SK-N-SH (cell line): ENCODE measurements around the gene CEP63. TPM values are rescaled to one million over a fixed set of nuclear protein-coding genes. Genes with fewer than 3 reads are reported as not detected.

Experiments used
- CTCF ChIA-PET: fragments of 300-600, 350-600 bp; formaldehyde crosslinking; extraction: SDS; loops from one replicate; lab custom pipeline; 2021; lab: Yijun Ruan, JAX
- POLR2A ChIA-PET: fragments of 350-600 bp; sonication (Branson Sonifier 250); formaldehyde crosslinking; extraction: SDS; loops from one replicate; lab custom pipeline; 2020; ENCODE audit warnings: antibody characterized with exemption, inconsistent platforms; lab: Yijun Ruan, JAX
- DNase-seq: peaks from one replicate; pipeline ENCODE4 v3.0.0; 2012
- H2AFZ ChIP-seq: fragments of 200-600 bp; sonication (generic); 2 replicates; pipeline ENCODE4 v1.8.1; 2016; ENCODE audit warnings: antibody characterized with exemption, mild to moderate bottlenecking, low read depth
- H3F3A ChIP-seq: fragments of 200-600 bp; sonication (generic); replicated peaks from 2 replicates; pipeline ENCODE3; 2016; ENCODE audit warnings: antibody characterized with exemption, mild to moderate bottlenecking; ENCODE audit not compliant: insufficient read depth
- H3K27ac ChIP-seq, 2 experiments: fragments of 200-500 bp in 1 of 2; fragments of 200-600 bp in 1 of 2; sonication (Bioruptor generic) in 1 of 2; sonication (generic), shearing (Covaris generic) in 1 of 2; 2 replicates each; pipeline versions ENCODE4 v1.5.1 to v1.6.1; 2014 to 2016; ENCODE audit warnings: low read depth in 2 of 2, inconsistent platforms in 1 of 2, low read length in 1 of 2, mild to moderate bottlenecking in 1 of 2, mixed read lengths in 1 of 2
- H3K27me3 ChIP-seq: fragments of 200-600 bp; sonication (generic), shearing (Covaris generic); 2 replicates; pipeline ENCODE4 v1.6.1; 2016; ENCODE audit warnings: mixed run types; ENCODE audit not compliant: insufficient read depth
- H3K36me3 ChIP-seq, 2 experiments: fragments of 200-500 bp in 1 of 2; fragments of 200-600 bp in 1 of 2; sonication (Bioruptor generic) in 1 of 2; sonication (generic) in 1 of 2; replicated peaks in 1 of 2; 2 replicates each; pipeline versions ENCODE3 to v1.5.1; 2014 to 2016; ENCODE audit warnings: low read length in 1 of 2, mild to moderate bottlenecking in 1 of 2; ENCODE audit not compliant: insufficient read depth in 2 of 2, control insufficient read depth in 1 of 2
- H3K4me1 ChIP-seq, 2 experiments: fragments of 200-500 bp in 1 of 2; fragments of 200-600 bp in 1 of 2; sonication (Bioruptor generic) in 1 of 2; sonication (generic), shearing (Covaris generic) in 1 of 2; 2 replicates each; pipeline versions ENCODE4 v1.5.1 to v1.6.1; 2014 to 2016; ENCODE audit warnings: low read depth in 1 of 2, low read length in 1 of 2, mixed run types in 1 of 2; ENCODE audit not compliant: insufficient read depth in 2 of 2, control insufficient read depth in 1 of 2
- H3K4me2 ChIP-seq: fragments of 200-600 bp; sonication (generic), shearing (Covaris generic); 2 replicates; pipeline ENCODE4 v1.6.1; 2017; ENCODE audit warnings: mixed run types
- H3K4me3 ChIP-seq, 2 experiments: fragments of 200-500 bp in 1 of 2; fragments of 200-600 bp in 1 of 2; sonication (Bioruptor generic) in 1 of 2; sonication (generic), shearing (Covaris generic) in 1 of 2; 2 replicates each; pipeline versions ENCODE4 v1.5.1 to v1.8.1; 2014 to 2016; ENCODE audit warnings: low read depth in 2 of 2, inconsistent platforms in 1 of 2, low read length in 1 of 2, mild to moderate bottlenecking in 1 of 2, mixed read lengths in 1 of 2, moderate library complexity in 1 of 2
- H3K79me2 ChIP-seq: fragments of 200-600 bp; sonication (generic); 2 replicates; pipeline ENCODE4 v1.8.1; 2017; ENCODE audit warnings: mild to moderate bottlenecking; ENCODE audit not compliant: insufficient read depth
- H3K9ac ChIP-seq: fragments of 200-600 bp; sonication (generic); 2 replicates; pipeline ENCODE4 v1.6.1; 2017; ENCODE audit warnings: mixed run types
- H3K9me2 ChIP-seq: fragments of 200-600 bp; sonication (generic); 2 replicates; pipeline ENCODE4 v1.6.1; 2017; ENCODE audit warnings: mixed run types
- H3K9me3 ChIP-seq: fragments of 200-600 bp; sonication (generic); 2 replicates; pipeline ENCODE4 v1.6.1; 2017; ENCODE audit warnings: mixed run types, mild to moderate bottlenecking, moderate library complexity
- H4K20me1 ChIP-seq: fragments of 200-600 bp; sonication (generic); 2 replicates; pipeline ENCODE4 v1.6.1; 2017; ENCODE audit warnings: mild to moderate bottlenecking, mixed run types; ENCODE audit not compliant: insufficient read depth
- EP300 ChIP-seq, 2 experiments: IDR thresholded peaks; 2 replicates each; pipeline versions ENCODE4 v1.4.0 to v1.6.1; 2012; ENCODE audit warnings: borderline replicate concordance in 1 of 2, low read depth in 1 of 2, low read length in 1 of 2
- EZH2phosphoT487 ChIP-seq: fragments of 200-600 bp; sonication (generic); IDR thresholded peaks from 2 replicates; pipeline ENCODE4 v1.6.1; 2017; ENCODE audit warnings: low read depth, mixed run types, mild to moderate bottlenecking, antibody characterized with exemption, moderate library complexity, borderline replicate concordance
- GATA2 ChIP-seq: sonication (generic); formaldehyde crosslinking; IDR thresholded peaks from 2 replicates; pipeline ENCODE4 v1.5.0; 2020; ENCODE audit warnings: mild to moderate bottlenecking, missing genetic modification reagents
- JUND ChIP-seq: IDR thresholded peaks from 2 replicates; pipeline ENCODE4 v1.4.0; 2012
- MEF2A ChIP-seq: IDR thresholded peaks from 2 replicates; pipeline ENCODE4 v1.4.0; 2012; ENCODE audit warnings: low read depth, borderline replicate concordance
- MXI1 ChIP-seq: IDR thresholded peaks from 2 replicates; pipeline ENCODE4 v1.6.1; 2012; ENCODE audit warnings: mild to moderate bottlenecking, low read depth, low read length, improper control_type of control experiment
- RAD21 ChIP-seq: IDR thresholded peaks from 2 replicates; pipeline ENCODE4 v1.6.1; 2012; ENCODE audit warnings: mild to moderate bottlenecking, low read length
- RFX5 ChIP-seq: IDR thresholded peaks from 2 replicates; pipeline ENCODE4 v1.6.1; 2012; ENCODE audit warnings: mild to moderate bottlenecking, improper control_type of control experiment, low read length
- YY1 ChIP-seq: IDR thresholded peaks from 2 replicates; pipeline ENCODE4 v1.4.0; 2012; ENCODE audit warnings: low read depth, mild to moderate bottlenecking
- WGBS: methylation state at CpG from one replicate; pipeline ENCODE4 v1.1.6; 2017; ENCODE audit warnings: low lambda C conversion rate; 5-methylcytosine and 5-hydroxymethylcytosine counted together
- polyA plus RNA-seq, 3 experiments: library from polyadenylated mRNA; depleted of rRNA; stranded (reverse); fragments of >200 nt; gene quantifications; 2 replicates each; pipeline ENCODE4 v1.2.3, GENCODE V29; 2012
- TF ChIP-seq, protein P1 (sequence below): fragments of 200-600 bp; sonication (generic); IDR thresholded peaks from 2 replicates; pipeline ENCODE4 v1.6.1; 2017; ENCODE audit warnings: antibody characterized with exemption, mild to moderate bottlenecking, moderate library complexity
- TF ChIP-seq, protein P2 (sequence below): IDR thresholded peaks from 2 replicates; pipeline ENCODE4 v1.4.0; 2012; ENCODE audit warnings: low read depth, borderline replicate concordance

Gene CEP63
- polyA plus RNA-seq, 1 of the 3 experiments (the other 2 are of a cell fraction): 6.3 TPM

DNA sequence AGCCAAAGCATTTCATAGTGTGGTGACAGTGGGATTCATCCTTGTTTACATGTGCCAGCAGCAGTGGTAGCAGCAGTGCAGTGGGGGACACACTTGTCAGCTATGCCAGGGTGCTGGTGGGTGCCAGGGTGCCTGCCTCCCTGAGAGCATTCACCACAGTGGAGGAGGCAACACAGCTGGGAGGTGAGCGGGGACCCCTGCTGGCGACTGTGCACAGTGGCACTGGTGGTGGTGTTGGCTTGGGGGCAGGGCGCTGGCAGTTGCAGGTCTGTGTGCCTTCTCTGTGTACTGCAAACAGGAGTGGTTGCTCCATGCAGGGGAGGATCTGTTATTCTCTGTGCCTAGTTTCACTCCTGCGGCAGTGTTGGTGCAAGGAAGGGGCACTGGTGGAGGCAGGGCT, 41.2 kb downstream of the CEP63 start:
- no peak overlapping the region for H3K4me3 ChIP-seq
- H3K27me3 ChIP-seq: no peaks in the 10 kb centered on the region
- no peaks in the 10 kb centered on the region for H3K9me2 ChIP-seq
- no peak overlapping the region for H3K4me2 ChIP-seq
- no peak overlapping the region for H2AFZ ChIP-seq
- H3K9me3 ChIP-seq: peaks cover 11% of the 10 kb centered on the region
- peaks cover 35% of the 10 kb centered on the region; the same call in 1 of the 2 replicates for H3K79me2 ChIP-seq
- peaks cover 0 to 7% of the 10 kb centered on the region in 2 experiments for H3K36me3 ChIP-seq
- CTCF ChIA-PET: no interaction called here
- peak; percentile 5 for DNase-seq
- TF ChIP-seq YY1: no peak
- TF ChIP-seq, protein P1, sequence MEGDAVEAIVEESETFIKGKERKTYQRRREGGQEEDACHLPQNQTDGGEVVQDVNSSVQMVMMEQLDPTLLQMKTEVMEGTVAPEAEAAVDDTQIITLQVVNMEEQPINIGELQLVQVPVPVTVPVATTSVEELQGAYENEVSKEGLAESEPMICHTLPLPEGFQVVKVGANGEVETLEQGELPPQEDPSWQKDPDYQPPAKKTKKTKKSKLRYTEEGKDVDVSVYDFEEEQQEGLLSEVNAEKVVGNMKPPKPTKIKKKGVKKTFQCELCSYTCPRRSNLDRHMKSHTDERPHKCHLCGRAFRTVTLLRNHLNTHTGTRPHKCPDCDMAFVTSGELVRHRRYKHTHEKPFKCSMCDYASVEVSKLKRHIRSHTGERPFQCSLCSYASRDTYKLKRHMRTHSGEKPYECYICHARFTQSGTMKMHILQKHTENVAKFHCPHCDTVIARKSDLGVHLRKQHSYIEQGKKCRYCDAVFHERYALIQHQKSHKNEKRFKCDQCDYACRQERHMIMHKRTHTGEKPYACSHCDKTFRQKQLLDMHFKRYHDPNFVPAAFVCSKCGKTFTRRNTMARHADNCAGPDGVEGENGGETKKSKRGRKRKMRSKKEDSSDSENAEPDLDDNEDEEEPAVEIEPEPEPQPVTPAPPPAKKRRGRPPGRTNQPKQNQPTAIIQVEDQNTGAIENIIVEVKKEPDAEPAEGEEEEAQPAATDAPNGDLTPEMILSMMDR: peak; percentile 21; the same call in 1 of the 2 replicates
- TF ChIP-seq EP300 (IDR thresholded peaks at IDR 0.05; ENCODE audit: borderline replicate concordance in 1 of 2, low read depth in 1 of 2, low read length in 1 of 2): no peak
- no peak for TF ChIP-seq RFX5
- no peak for TF ChIP-seq EZH2phosphoT487
- TF ChIP-seq GATA2 (CRISPR knock-in tag): no peak
- no peaks in the 10 kb centered on the region for H3F3A ChIP-seq
- H3K27ac ChIP-seq: no peak overlapping the region
- H4K20me1 ChIP-seq: no peaks in the 10 kb centered on the region
- no peak overlapping the region for H3K9ac ChIP-seq
- POLR2A ChIA-PET: no interaction called here
- WGBS: no CpG with 5 or more reads among the region's 4 CpGs
- H3K4me1 ChIP-seq: no peaks in the 10 kb centered on the region

DNA sequence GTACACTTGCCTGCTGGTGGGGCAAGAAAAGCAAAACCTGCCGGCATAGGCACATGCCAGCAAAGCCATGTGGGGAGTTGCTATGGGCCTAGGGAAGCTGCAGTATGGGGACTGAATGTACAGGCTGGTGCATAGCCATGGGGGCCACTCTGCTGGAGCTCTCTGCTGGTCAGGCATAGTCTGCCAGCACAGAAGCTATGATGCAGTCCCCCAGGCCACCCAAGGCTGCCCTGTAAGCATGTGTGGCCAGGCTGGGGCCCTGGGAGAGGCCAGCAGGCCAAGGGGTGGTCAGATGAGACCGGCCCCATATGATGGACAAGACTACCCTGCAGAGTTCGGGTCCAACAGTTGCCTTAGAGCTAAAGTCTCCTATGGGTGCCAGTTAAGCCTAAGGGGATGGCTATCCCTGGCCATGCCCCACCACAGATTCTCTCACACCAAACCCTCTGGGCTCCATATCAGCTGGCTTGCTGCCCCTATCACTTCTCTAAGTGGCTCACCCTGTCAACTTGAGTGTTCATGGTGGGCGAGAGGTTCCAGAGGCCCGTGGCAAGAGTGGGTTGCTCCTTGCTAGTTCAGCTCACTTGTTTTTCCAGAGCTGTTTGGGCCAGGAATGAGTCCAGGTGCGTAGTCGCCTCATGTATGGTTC, 41.8 kb downstream of the CEP63 start:
- no peak overlapping the region for H3K4me3 ChIP-seq
- TF ChIP-seq MXI1 (no peak), YY1 (no peak), MEF2A (no peak), EP300 (IDR thresholded peaks at IDR 0.05; ENCODE audit: borderline replicate concordance in 1 of 2, low read depth in 1 of 2, low read length in 1 of 2) (no peak), RAD21 (no peak), JUND (no peak), EZH2phosphoT487 (no peak)
- TF ChIP-seq, protein P2, sequence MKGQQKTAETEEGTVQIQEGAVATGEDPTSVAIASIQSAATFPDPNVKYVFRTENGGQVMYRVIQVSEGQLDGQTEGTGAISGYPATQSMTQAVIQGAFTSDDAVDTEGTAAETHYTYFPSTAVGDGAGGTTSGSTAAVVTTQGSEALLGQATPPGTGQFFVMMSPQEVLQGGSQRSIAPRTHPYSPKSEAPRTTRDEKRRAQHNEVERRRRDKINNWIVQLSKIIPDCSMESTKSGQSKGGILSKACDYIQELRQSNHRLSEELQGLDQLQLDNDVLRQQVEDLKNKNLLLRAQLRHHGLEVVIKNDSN: no peak
- TF ChIP-seq, protein P1: no peak
- TF ChIP-seq, all 33 proteins: peak for 0
- 100% methylated on average over 3 of the region's 7 CpGs for WGBS
- H3K9ac ChIP-seq: no peak overlapping the region
- peaks cover 11% of the 10 kb centered on the region for H3K9me3 ChIP-seq
- POLR2A ChIA-PET: no interaction called here
- H3K27me3 ChIP-seq: no peaks in the 10 kb centered on the region
- peaks cover 35% of the 10 kb centered on the region; the same call in 1 of the 2 replicates for H3K79me2 ChIP-seq
- no peak overlapping the region for H2AFZ ChIP-seq
- H3K4me1 ChIP-seq: no peaks in the 10 kb centered on the region
- H3K4me2 ChIP-seq: no peak overlapping the region
- H3K9me2 ChIP-seq: no peaks in the 10 kb centered on the region
- H4K20me1 ChIP-seq: no peaks in the 10 kb centered on the region
- CTCF ChIA-PET: interaction anchor here (1.2 kb wide), 1 partner anchor 35 kb away, joined by 3 read pairs; no protein-coding TSS in a partner anchor
- H3F3A ChIP-seq: no peaks in the 10 kb centered on the region
- H3K36me3 ChIP-seq: peaks cover 0 to 5% of the 10 kb centered on the region in 2 experiments
- H3K27ac ChIP-seq: no peak overlapping the region
- DNase-seq: no peak
